GM21423 (cell line): ENCODE results near the gene NEUROG3.
"Not testable (repeated sequence)": the region's sequence is repeated elsewhere in the genome, so short reads cannot be mapped to it uniquely, and the experiment has no call there.

Source experiments
- ATAC-seq: cut with Tn5 transposase; IDR thresholded peaks from one replicate; pipeline ENCODE4 v1.9.1; 2021; ENCODE audit warnings: mild to moderate bottlenecking, moderate library complexity; ENCODE audit not compliant: unreplicated experiment

The NEUROG3 gene

GRCh38 chr10:69572159-69573055, 815 bp downstream of the NEUROG3 start:
- no peak for ATAC-seq

GRCh38 chr10:69571618-69572158, 1.5 kb downstream of the NEUROG3 start:
- no peak for ATAC-seq

GRCh38 chr10:69570050-69570816, 3.0 kb downstream of the NEUROG3 start:
- no peak for ATAC-seq

GRCh38 chr10:69569396-69569934, 3.8 kb downstream of the NEUROG3 start:
- ATAC-seq: no peak

- ATAC-seq: no peak
Observed at GRCh38 chr10:69568472-69569395, 4.5 kb downstream of the NEUROG3 start.

GRCh38 chr10:69567920-69568319, 5.3 kb downstream of the NEUROG3 start:
- no peak for ATAC-seq

- ATAC-seq: no peak
Observed at GRCh38 chr10:69562731-69563254, 10.4 kb downstream of the NEUROG3 start.

- ATAC-seq: no peak
Observed at GRCh38 chr10:69559525-69559924, 13.7 kb downstream of the NEUROG3 start.

GRCh38 chr10:69558559-69558958, 14.7 kb downstream of the NEUROG3 start:
- no peak for ATAC-seq

- no peak for ATAC-seq
Observed at GRCh38 chr10:69554611-69555010, 18.6 kb downstream of the NEUROG3 start.

- no peak for ATAC-seq
Observed at GRCh38 chr10:69553328-69553727, 19.9 kb downstream of the NEUROG3 start.

- no peak for ATAC-seq
Observed at GRCh38 chr10:69552268-69552667, 21.0 kb downstream of the NEUROG3 start.

- ATAC-seq: no peak
Observed at GRCh38 chr10:69549959-69550358, 23.3 kb downstream of the NEUROG3 start.

GRCh38 chr10:69541463-69541862, 31.8 kb downstream of the NEUROG3 start:
- ATAC-seq: no peak

GRCh38 chr10:69538461-69538860, 34.8 kb downstream of the NEUROG3 start:
- ATAC-seq: no peak

- ATAC-seq: no peak
Observed at GRCh38 chr10:69537449-69537848, 35.8 kb downstream of the NEUROG3 start.

GRCh38 chr10:69536521-69536920, 36.7 kb downstream of the NEUROG3 start:
- not testable (repeated sequence) for ATAC-seq

GRCh38 chr10:69533658-69534057, 39.6 kb downstream of the NEUROG3 start:
- no peak for ATAC-seq

GRCh38 chr10:69527961-69528360, 45.3 kb downstream of the NEUROG3 start:
- ATAC-seq: no peak
